ENCODE measurements around the gene STUB1. TPM values are rescaled to one million over a fixed set of nuclear protein-coding genes. Genes with fewer than 3 reads are reported as not detected.

The STUB1 gene
- total RNA-seq, 1 experiment from 2014 or later: 102 TPM

GRCh38 chr16:649631-650030, 30.6 kb upstream of the STUB1 start:
- CTCF ChIA-PET: interaction anchor here (0.5 to 0.9 kb wide), 3 partner anchors 12 to 78 kb away, joined by 3 read pairs; no protein-coding TSS in a partner anchor
- intact Hi-C loops (cut with micrococcal nuclease; ENCODE audit: unreplicated experiment): no loop called here

DNA sequence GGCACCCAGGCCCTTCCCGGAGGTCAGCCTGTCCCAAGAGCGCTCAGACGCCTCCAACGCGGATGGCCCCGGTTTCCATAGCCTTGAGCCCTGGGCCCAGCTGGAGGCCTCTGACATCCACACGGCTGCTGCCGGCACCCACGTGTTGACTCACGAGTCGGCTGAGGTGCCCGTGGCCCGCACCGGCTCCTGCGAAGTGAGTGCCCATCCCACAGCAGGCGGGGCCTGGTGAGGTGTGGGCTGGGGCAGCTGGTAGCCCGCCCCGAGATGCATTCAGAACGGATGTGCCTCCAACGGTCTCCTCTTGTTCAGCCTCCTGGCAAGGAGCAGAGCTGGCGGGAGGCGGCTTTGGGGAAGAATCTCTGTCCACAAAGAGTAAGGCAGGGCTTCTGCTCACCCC, 28.4 kb upstream of the STUB1 start:
- Mint-ChIP-seq H3K9me3 (ENCODE audit: low read depth, unreplicated experiment) (no peaks in the 10 kb centered on the region), H3K4me3 (ENCODE audit: low read depth, unreplicated experiment) (no peak overlapping the region), H3K27ac (ENCODE audit: unreplicated experiment) (no peak overlapping the region), H3K4me1 (ENCODE audit: low read depth, unreplicated experiment) (no peaks in the 10 kb centered on the region), H3K36me3 (ENCODE audit: insufficient read depth, unreplicated experiment) (peaks cover 72% of the 10 kb centered on the region), H3K27me3 (ENCODE audit: unreplicated experiment) (no peaks in the 10 kb centered on the region)
- intact Hi-C loops (cut with micrococcal nuclease; ENCODE audit: unreplicated experiment): no loop called here
- DNase-seq: no peak
- no peak for TF ChIP-seq CTCF (IDR thresholded peaks at IDR 0.05; ENCODE audit: unreplicated experiment)
- CTCF ChIA-PET: no interaction called here
- no TSS peak for BruUV-seq (replicated peaks)

More at GRCh38 chr16:649631-650030, 30.6 kb upstream of the STUB1 start:
- TSS peak; percentile 21 for BruUV-seq (replicated peaks)
- Mint-ChIP-seq H3K27me3 (ENCODE audit: unreplicated experiment) (no peaks in the 10 kb centered on the region), H3K4me1 (ENCODE audit: low read depth, unreplicated experiment) (peaks cover 17% of the 10 kb centered on the region), H3K36me3 (ENCODE audit: insufficient read depth, unreplicated experiment) (peaks cover 87% of the 10 kb centered on the region), H3K27ac (ENCODE audit: unreplicated experiment) (peak overlapping the region; percentile 47), H3K4me3 (ENCODE audit: low read depth, unreplicated experiment) (peak overlapping the region; percentile 77), H3K9me3 (ENCODE audit: low read depth, unreplicated experiment) (no peaks in the 10 kb centered on the region)
- DNase-seq: no peak
- no peak for TF ChIP-seq CTCF (IDR thresholded peaks at IDR 0.05; ENCODE audit: unreplicated experiment)

- intact Hi-C loops (cut with micrococcal nuclease; ENCODE audit: unreplicated experiment): no loop called here
- TF ChIP-seq CTCF (IDR thresholded peaks at IDR 0.05; ENCODE audit: unreplicated experiment): no peak
- DNase-seq: no peak
- CTCF ChIA-PET: no interaction called here
- Mint-ChIP-seq H3K36me3 (ENCODE audit: insufficient read depth, unreplicated experiment) (peaks cover 66% of the 10 kb centered on the region), H3K9me3 (ENCODE audit: low read depth, unreplicated experiment) (no peaks in the 10 kb centered on the region), H3K27ac (ENCODE audit: unreplicated experiment) (no peak overlapping the region), H3K4me3 (ENCODE audit: low read depth, unreplicated experiment) (no peak overlapping the region), H3K27me3 (ENCODE audit: unreplicated experiment) (no peaks in the 10 kb centered on the region), H3K4me1 (ENCODE audit: low read depth, unreplicated experiment) (no peaks in the 10 kb centered on the region)
- no TSS peak for BruUV-seq (replicated peaks)
Observed at GRCh38 chr16:652454-653305, 27.5 kb upstream of the STUB1 start.

DNA sequence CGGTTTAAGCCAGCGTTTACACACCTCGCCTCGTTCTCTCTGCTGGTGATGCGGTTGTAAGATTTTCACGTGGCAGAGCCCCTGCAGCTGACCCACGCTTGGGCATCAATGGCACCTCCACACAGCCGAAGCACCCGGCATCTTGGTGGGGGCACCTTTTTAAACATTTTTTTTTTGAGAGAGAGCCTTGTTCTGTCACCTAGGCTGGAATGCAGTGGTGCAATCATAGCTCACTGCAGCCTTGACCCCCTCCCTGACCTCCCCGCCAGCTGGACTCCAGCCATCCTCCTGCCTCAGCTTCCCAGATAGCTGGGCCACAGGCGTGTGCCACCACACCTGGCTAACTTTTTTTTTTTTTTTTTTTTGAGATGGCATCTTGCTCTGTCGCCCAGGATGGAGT, 26.2 kb upstream of the STUB1 start:
- peaks cover 59% of the 10 kb centered on the region for H3K36me3 Mint-ChIP-seq (ENCODE audit: insufficient read depth, unreplicated experiment)

More for the DNA sequence above, 26.2 kb upstream of the STUB1 start:
- BruUV-seq (replicated peaks): no TSS peak
- H3K4me1 Mint-ChIP-seq (ENCODE audit: low read depth, unreplicated experiment): no peaks in the 10 kb centered on the region
- CTCF ChIA-PET: no interaction called here
- intact Hi-C loops (cut with micrococcal nuclease; ENCODE audit: unreplicated experiment): no loop called here
- no peak overlapping the region for H3K27ac Mint-ChIP-seq (ENCODE audit: unreplicated experiment)
- TF ChIP-seq CTCF (IDR thresholded peaks at IDR 0.05; ENCODE audit: unreplicated experiment): no peak
- no peak for DNase-seq
- no peaks in the 10 kb centered on the region for H3K27me3 Mint-ChIP-seq (ENCODE audit: unreplicated experiment)
- H3K9me3 Mint-ChIP-seq (ENCODE audit: low read depth, unreplicated experiment): no peaks in the 10 kb centered on the region
- no peak overlapping the region for H3K4me3 Mint-ChIP-seq (ENCODE audit: low read depth, unreplicated experiment)
